ENCODE data around the gene CARD11.

The CARD11 gene

DNA sequence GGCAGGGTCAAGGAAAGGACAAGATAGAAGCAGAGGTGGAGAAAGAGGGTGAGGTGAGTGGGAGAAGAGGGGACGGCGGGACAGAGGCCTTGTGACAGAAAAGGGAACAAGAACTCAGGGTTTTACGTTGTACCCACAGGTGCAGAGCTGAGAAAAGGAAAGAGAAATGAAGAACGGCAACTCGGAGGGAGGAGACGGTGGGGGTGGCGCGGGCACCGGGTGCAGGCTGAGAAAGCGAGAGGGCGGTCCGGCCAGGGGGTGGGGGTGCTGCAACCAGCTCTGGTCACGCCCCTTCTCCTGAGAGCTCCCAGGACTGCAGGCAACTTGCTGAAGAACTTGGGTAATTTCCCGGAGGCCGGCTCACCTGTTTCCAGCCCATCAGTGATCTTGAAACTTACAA, 65.3 kb downstream of the CARD11 start:
- ChIA-PET CTCF (no interaction called here), POLR2A (interaction anchor here (1.5 kb wide), 1 partner anchor 16 kb away, joined by 3 read pairs; no protein-coding TSS in a partner anchor)
- Histone ChIP-seq H3K27me3 (replicated peaks in 2 of 5; ENCODE audit: control insufficient read depth in 4 of 5, insufficient read depth in 5 of 5, low read length in 4 of 5) (no peaks in the 10 kb centered on the region), H3K4me1 (ENCODE audit: control extremely low read depth in 1 of 4, control insufficient read depth in 4 of 4, insufficient read depth in 4 of 4, low read length in 3 of 4) (peaks cover 6 to 60% (median 49%) of the 10 kb centered on the region in 4 experiments), H3K27ac (ENCODE audit: insufficient read depth in 1 of 2, low read depth in 1 of 2, low read length in 2 of 2, poor library complexity in 1 of 2, severe bottlenecking in 2 of 2) (peak overlapping the region in 1 of 2 experiments; percentile 27), H3K36me3 (ENCODE audit: control insufficient read depth in 4 of 4, insufficient read depth in 4 of 4, low read length in 3 of 4) (no peaks in the 10 kb centered on the region), H3K9me3 (ENCODE audit: control extremely low read depth in 1 of 5, control insufficient read depth in 4 of 5, insufficient read depth in 2 of 5, low read depth in 1 of 5, low read length in 4 of 5) (peaks cover 0 to 2% (median 0%) of the 10 kb centered on the region in 5 experiments), H3K4me3 (ENCODE audit: control insufficient read depth in 1 of 7, extremely low read depth in 1 of 7, insufficient read depth in 4 of 7, low read depth in 2 of 7, low read length in 6 of 7) (peak overlapping the region in 6 of 7 experiments; percentile 44 to 77 (median 62))
- peak; percentile 67 to 86 (median 83) for DNase-seq
- under 1% methylated on average over 15 of the region's 15 CpGs for WGBS (ENCODE audit: insufficient coverage)

DNA sequence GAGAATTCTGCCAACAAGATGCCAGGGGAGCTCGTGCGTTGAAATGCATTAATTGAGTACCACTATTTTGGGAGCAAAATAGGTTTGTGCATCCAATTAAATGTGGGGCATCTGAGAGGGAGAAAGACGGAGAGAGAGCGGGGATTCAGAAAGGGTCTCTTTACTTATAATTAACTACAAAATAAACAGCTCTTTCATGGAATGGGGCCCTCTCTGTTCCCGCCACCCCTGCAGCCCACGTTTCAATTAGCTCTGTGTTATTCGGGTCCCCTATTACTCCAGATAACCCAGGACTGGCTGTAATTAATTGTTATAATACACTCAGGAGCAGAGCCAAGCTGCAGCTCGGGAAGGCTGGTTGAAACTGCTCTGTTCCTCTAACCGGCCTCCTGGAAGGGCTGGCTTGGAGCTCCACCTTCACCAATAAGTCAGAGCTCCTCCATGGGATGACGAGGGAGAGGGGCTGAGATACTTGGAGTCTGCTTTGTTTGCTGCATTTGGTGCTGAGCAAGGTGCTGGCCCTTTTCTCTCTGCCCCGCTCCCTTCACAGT, 67.8 kb downstream of the CARD11 start:
- H3K4me3 ChIP-seq (ENCODE audit: control insufficient read depth in 1 of 7, extremely low read depth in 1 of 7, insufficient read depth in 4 of 7, low read depth in 2 of 7, low read length in 6 of 7) = no peak overlapping the region
- no peaks in the 10 kb centered on the region for H3K9me3 ChIP-seq (ENCODE audit: control extremely low read depth in 1 of 5, control insufficient read depth in 4 of 5, insufficient read depth in 2 of 5, low read depth in 1 of 5, low read length in 4 of 5)
- H3K27ac ChIP-seq (ENCODE audit: insufficient read depth in 1 of 2, low read depth in 1 of 2, low read length in 2 of 2, poor library complexity in 1 of 2, severe bottlenecking in 2 of 2) = no peak overlapping the region
- no peaks in the 10 kb centered on the region for H3K36me3 ChIP-seq (ENCODE audit: control insufficient read depth in 4 of 4, insufficient read depth in 4 of 4, low read length in 3 of 4)
- no peaks in the 10 kb centered on the region for H3K27me3 ChIP-seq (replicated peaks in 2 of 5; ENCODE audit: control insufficient read depth in 4 of 5, insufficient read depth in 5 of 5, low read length in 4 of 5)
- peaks cover 12 to 55% (median 48%) of the 10 kb centered on the region in 4 experiments for H3K4me1 ChIP-seq (ENCODE audit: control extremely low read depth in 1 of 4, control insufficient read depth in 4 of 4, insufficient read depth in 4 of 4, low read length in 3 of 4)
- no peak for DNase-seq
- 94% methylated on average over 6 of the region's 11 CpGs for WGBS (ENCODE audit: insufficient coverage)
- ChIA-PET POLR2A (no interaction called here), CTCF (interaction anchor here (0.8 to 1.4 kb wide), 5 partner anchors 10 to 165 kb away, joined by 3 to 4 read pairs (median 3); no protein-coding TSS in a partner anchor)

GRCh38 chr7:2974093-2974819, 69.4 kb downstream of the CARD11 start:
- no peak for DNase-seq
- ChIA-PET POLR2A (no interaction called here), CTCF (interaction anchor here (1.2 to 1.8 kb wide), 2 partner anchors 9 to 26 kb away, joined by 3 to 6 read pairs; no protein-coding TSS in a partner anchor)
- no peak overlapping the region for H3K4me3 ChIP-seq (ENCODE audit: control insufficient read depth in 1 of 7, extremely low read depth in 1 of 7, insufficient read depth in 4 of 7, low read depth in 2 of 7, low read length in 6 of 7)
- H3K36me3 ChIP-seq (ENCODE audit: control insufficient read depth in 4 of 4, insufficient read depth in 4 of 4, low read length in 3 of 4) = no peaks in the 10 kb centered on the region
- H3K9me3 ChIP-seq (ENCODE audit: control extremely low read depth in 1 of 5, control insufficient read depth in 4 of 5, insufficient read depth in 2 of 5, low read depth in 1 of 5, low read length in 4 of 5) = no peaks in the 10 kb centered on the region
- H3K27me3 ChIP-seq (replicated peaks in 2 of 5; ENCODE audit: control insufficient read depth in 4 of 5, insufficient read depth in 5 of 5, low read length in 4 of 5) = no peaks in the 10 kb centered on the region
- peaks cover 12 to 38% (median 32%) of the 10 kb centered on the region in 4 experiments for H3K4me1 ChIP-seq (ENCODE audit: control extremely low read depth in 1 of 4, control insufficient read depth in 4 of 4, insufficient read depth in 4 of 4, low read length in 3 of 4)
- WGBS (ENCODE audit: insufficient coverage) = 97% methylated on average over 11 of the region's 13 CpGs
- no peak overlapping the region for H3K27ac ChIP-seq (ENCODE audit: insufficient read depth in 1 of 2, low read depth in 1 of 2, low read length in 2 of 2, poor library complexity in 1 of 2, severe bottlenecking in 2 of 2)

- H3K36me3 ChIP-seq (ENCODE audit: control insufficient read depth in 4 of 4, insufficient read depth in 4 of 4, low read length in 3 of 4) = no peaks in the 10 kb centered on the region
- POLR2A ChIA-PET = no interaction called here
- CTCF ChIA-PET = interaction anchor here (1.0 to 1.8 kb wide), 2 partner anchors 8 to 10 kb away, joined by 3 to 6 read pairs; no protein-coding TSS in a partner anchor
- no peaks in the 10 kb centered on the region for H3K27me3 ChIP-seq (replicated peaks in 2 of 5; ENCODE audit: control insufficient read depth in 4 of 5, insufficient read depth in 5 of 5, low read length in 4 of 5)
- H3K9me3 ChIP-seq (ENCODE audit: control extremely low read depth in 1 of 5, control insufficient read depth in 4 of 5, insufficient read depth in 2 of 5, low read depth in 1 of 5, low read length in 4 of 5) = no peaks in the 10 kb centered on the region
- no peak for DNase-seq
- WGBS (ENCODE audit: insufficient coverage) = 96% methylated on average over 6 of the region's 10 CpGs
- H3K27ac ChIP-seq (ENCODE audit: insufficient read depth in 1 of 2, low read depth in 1 of 2, low read length in 2 of 2, poor library complexity in 1 of 2, severe bottlenecking in 2 of 2) = no peak overlapping the region
- H3K4me3 ChIP-seq (ENCODE audit: control insufficient read depth in 1 of 7, extremely low read depth in 1 of 7, insufficient read depth in 4 of 7, low read depth in 2 of 7, low read length in 6 of 7) = no peak overlapping the region
- peaks cover 6 to 26% (median 19%) of the 10 kb centered on the region in 4 experiments for H3K4me1 ChIP-seq (ENCODE audit: control extremely low read depth in 1 of 4, control insufficient read depth in 4 of 4, insufficient read depth in 4 of 4, low read length in 3 of 4)
Observed at GRCh38 chr7:2972835-2973161, 70.9 kb downstream of the CARD11 start.

DNA sequence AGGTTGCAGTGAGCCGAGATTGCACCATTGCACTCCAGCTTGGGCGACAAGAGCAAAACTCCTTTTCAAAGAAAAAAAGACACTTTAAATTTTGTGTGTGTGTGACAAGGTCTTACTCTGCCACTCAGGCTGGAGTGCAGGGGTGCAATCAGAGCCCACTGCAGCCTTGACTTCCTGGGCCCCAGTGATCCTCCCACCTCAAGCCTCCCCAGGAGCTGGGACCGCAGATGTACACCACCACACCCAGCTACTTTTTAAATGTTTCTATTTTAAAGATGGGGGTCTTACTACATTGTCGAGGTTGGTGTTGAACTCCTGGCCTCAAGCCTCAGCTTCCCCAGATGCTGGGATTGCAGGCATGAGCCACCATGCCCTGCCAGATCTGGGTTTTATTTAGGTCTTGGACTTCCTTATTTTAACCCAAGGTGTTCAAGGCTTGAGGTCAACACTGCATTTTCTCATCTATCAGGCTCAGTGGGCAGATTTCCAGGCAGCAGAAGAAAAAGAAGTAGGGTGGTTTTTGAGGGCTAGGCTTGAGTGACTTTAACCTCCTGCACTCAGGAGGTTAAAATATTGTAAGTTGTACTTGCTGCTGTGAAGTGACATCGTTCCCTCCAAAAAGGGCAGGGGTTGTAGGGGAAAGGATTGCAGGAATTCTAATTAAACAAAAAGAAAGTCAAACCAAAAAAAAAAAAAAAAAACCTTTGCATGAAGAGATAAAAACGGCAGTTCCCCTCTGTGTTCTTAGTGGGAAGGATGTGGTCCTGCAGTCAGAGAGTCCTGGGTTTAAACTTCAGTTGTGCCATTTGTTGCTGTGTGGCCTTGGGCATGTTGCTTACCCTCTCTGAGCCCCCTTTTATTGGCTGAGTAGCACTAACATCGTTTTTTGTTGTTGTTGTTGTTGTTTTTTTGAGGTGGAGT, 71.5 kb downstream of the CARD11 start:
- H3K27ac ChIP-seq (ENCODE audit: insufficient read depth in 1 of 2, low read depth in 1 of 2, low read length in 2 of 2, poor library complexity in 1 of 2, severe bottlenecking in 2 of 2) = no peak overlapping the region

DNA sequence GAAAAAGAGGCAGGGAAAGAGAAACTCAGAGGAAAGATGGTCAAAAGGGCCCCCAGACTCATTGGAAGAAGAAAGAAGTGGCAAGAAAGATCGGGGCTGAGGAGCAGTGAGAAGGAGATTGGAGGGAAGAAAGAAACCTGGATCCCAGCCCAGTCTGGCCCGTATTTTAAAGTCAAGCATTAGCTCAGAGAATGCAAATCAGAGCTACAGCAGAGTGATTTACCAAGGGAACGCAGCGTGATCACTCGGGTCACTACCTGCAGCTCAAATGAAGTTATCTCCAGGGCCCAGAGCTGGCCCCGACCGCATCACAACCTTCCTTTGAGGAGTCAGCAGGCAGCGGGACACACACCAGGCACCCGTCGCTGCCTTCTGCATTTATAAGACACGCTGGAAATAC, 72.8 kb downstream of the CARD11 start:
- Histone ChIP-seq H3K27me3 (replicated peaks in 2 of 5; ENCODE audit: control insufficient read depth in 4 of 5, insufficient read depth in 5 of 5, low read length in 4 of 5) (no peaks in the 10 kb centered on the region), H3K27ac (ENCODE audit: insufficient read depth in 1 of 2, low read depth in 1 of 2, low read length in 2 of 2, poor library complexity in 1 of 2, severe bottlenecking in 2 of 2) (no peak overlapping the region), H3K4me1 (ENCODE audit: control extremely low read depth in 1 of 4, control insufficient read depth in 4 of 4, insufficient read depth in 4 of 4, low read length in 3 of 4) (peaks cover 6 to 21% (median 18%) of the 10 kb centered on the region in 4 experiments), H3K9me3 (ENCODE audit: control extremely low read depth in 1 of 5, control insufficient read depth in 4 of 5, insufficient read depth in 2 of 5, low read depth in 1 of 5, low read length in 4 of 5) (peaks cover 0 to 8% (median 4%) of the 10 kb centered on the region in 5 experiments), H3K36me3 (ENCODE audit: control insufficient read depth in 4 of 4, insufficient read depth in 4 of 4, low read length in 3 of 4) (no peaks in the 10 kb centered on the region), H3K4me3 (ENCODE audit: control insufficient read depth in 1 of 7, extremely low read depth in 1 of 7, insufficient read depth in 4 of 7, low read depth in 2 of 7, low read length in 6 of 7) (no peak overlapping the region)
- CTCF ChIA-PET = interaction anchor here (1.1 to 1.7 kb wide), 4 partner anchors 9 to 118 kb away, joined by 3 read pairs; no protein-coding TSS in a partner anchor
- WGBS (ENCODE audit: insufficient coverage) = over 99% methylated on average over 11 of the region's 11 CpGs
- no peak for DNase-seq
- POLR2A ChIA-PET = no interaction called here

More for the DNA sequence above, 71.5 kb downstream of the CARD11 start:
- 0% methylated on average over 2 of the region's 7 CpGs for WGBS (ENCODE audit: insufficient coverage)
- Histone ChIP-seq H3K27me3 (replicated peaks in 2 of 5; ENCODE audit: control insufficient read depth in 4 of 5, insufficient read depth in 5 of 5, low read length in 4 of 5) (no peaks in the 10 kb centered on the region), H3K36me3 (ENCODE audit: control insufficient read depth in 4 of 4, insufficient read depth in 4 of 4, low read length in 3 of 4) (no peaks in the 10 kb centered on the region), H3K9me3 (ENCODE audit: control extremely low read depth in 1 of 5, control insufficient read depth in 4 of 5, insufficient read depth in 2 of 5, low read depth in 1 of 5, low read length in 4 of 5) (no peaks in the 10 kb centered on the region), H3K4me1 (ENCODE audit: control extremely low read depth in 1 of 4, control insufficient read depth in 4 of 4, insufficient read depth in 4 of 4, low read length in 3 of 4) (peaks cover 6 to 21% (median 18%) of the 10 kb centered on the region in 4 experiments), H3K4me3 (ENCODE audit: control insufficient read depth in 1 of 7, extremely low read depth in 1 of 7, insufficient read depth in 4 of 7, low read depth in 2 of 7, low read length in 6 of 7) (peak overlapping the region in 3 of 7 experiments; percentile 3 to 25 (median 20))
- ChIA-PET POLR2A (no interaction called here), CTCF (interaction anchor here (0.7 to 1.8 kb wide), 7 partner anchors 7 to 28 kb away, joined by 3 to 6 read pairs (median 3); no protein-coding TSS in a partner anchor)
- DNase-seq = peak in 2 of 3 donors; percentile 82

Measured in common myeloid progenitor, CD34-positive (primary cell).